CD4-positive, alpha-beta T cell (primary cell): ENCODE data around the gene MPPED1. TPM values are rescaled to one million over a fixed set of nuclear protein-coding genes. Genes with fewer than 3 reads are reported as not detected.

Source experiments
- ATAC-seq: fragments of 200-7000 bp; cut with Tn5 transposase; one replicate; pipeline ENCODE4 v1.10.0; 2022; ENCODE audit warnings: mild to moderate bottlenecking; ENCODE audit not compliant: poor library complexity
- CTCF ChIA-PET: fragments of 350-600 bp; sonication (Branson Sonifier 250); formaldehyde crosslinking; loops from one replicate; lab custom pipeline; 2021; ENCODE audit warnings: antibody characterized with exemption, inconsistent platforms; lab: Charles Lee
- POLR2A ChIA-PET: fragments of 350-600 bp; sonication (Branson Sonifier 250); formaldehyde crosslinking; loops from one replicate; lab custom pipeline; 2021; ENCODE audit warnings: antibody characterized with exemption, inconsistent platforms; lab: Charles Lee
- DNase-seq, 14 experiments: peaks; one replicate each; pipeline ENCODE4 v3.0.0-alpha.2; 2013 to 2020; ENCODE audit warnings: mixed read lengths in 2 of 14
- H3K27ac ChIP-seq, 2 donors: one replicate each; pipeline versions ENCODE4 v1.5.1 to v1.7.0; 2013; ENCODE audit warnings: low read length in 2 of 2, low read depth in 1 of 2, mild to moderate bottlenecking in 1 of 2
- H3K27me3 ChIP-seq, 2 experiments: 1 replicate in 1 of 2; 2 replicates in 1 of 2; pipeline versions ENCODE4 v1.6.1 to v1.7.0; 2013; ENCODE audit warnings: low read length in 2 of 2, control low read depth in 1 of 2, mild to moderate bottlenecking in 1 of 2, moderate library complexity in 1 of 2; ENCODE audit not compliant: insufficient read depth in 2 of 2, control insufficient read depth in 1 of 2
- H3K36me3 ChIP-seq: one replicate; pipeline ENCODE4 v1.6.1; 2013; ENCODE audit warnings: low read length, control low read depth; ENCODE audit not compliant: insufficient read depth
- H3K4me1 ChIP-seq: one replicate; pipeline ENCODE4 v1.6.1; 2013; ENCODE audit warnings: low read length, control low read depth; ENCODE audit not compliant: insufficient read depth
- H3K4me3 ChIP-seq: one replicate; pipeline ENCODE4 v1.5.1; 2013; ENCODE audit warnings: mild to moderate bottlenecking, low read length, moderate library complexity
- H3K9me3 ChIP-seq, 2 experiments: 1 replicate in 1 of 2; 2 replicates in 1 of 2; pipeline versions ENCODE4 v1.6.1 to v1.7.0; 2013; ENCODE audit warnings: low read length in 2 of 2, mild to moderate bottlenecking in 2 of 2, control low read depth in 1 of 2, moderate library complexity in 1 of 2; ENCODE audit not compliant: control insufficient read depth in 1 of 2, insufficient read depth in 1 of 2
- H3K27ac Mint-ChIP-seq: one replicate; pipeline ENCODE4 v1.8.0; 2020; ENCODE audit warnings: mixed read lengths
- H3K27me3 Mint-ChIP-seq: one replicate; pipeline ENCODE4 v1.8.0; 2021; ENCODE audit warnings: mixed read lengths
- H3K36me3 Mint-ChIP-seq: one replicate; pipeline ENCODE4 v1.8.0; 2021; ENCODE audit warnings: low read depth, mixed read lengths
- H3K4me1 Mint-ChIP-seq: one replicate; pipeline ENCODE4 v1.8.0; 2021; ENCODE audit warnings: low read depth, mixed read lengths
- H3K4me3 Mint-ChIP-seq: one replicate; pipeline ENCODE4 v1.8.0; 2020; ENCODE audit warnings: mild to moderate bottlenecking, mixed read lengths
- H3K9me3 Mint-ChIP-seq: one replicate; pipeline ENCODE4 v1.8.0; 2020; ENCODE audit warnings: mixed read lengths
- CTCF ChIP-seq: fragments of 200-600 bp; IDR thresholded peaks from one replicate; pipeline ENCODE4 v1.8.0; 2022; ENCODE audit warnings: antibody characterized with exemption, mild to moderate bottlenecking
- intact Hi-C, 2 experiments: fragments of 100-400 bp; cut with DNase I in 1 of 2; cut with micrococcal nuclease in 1 of 2; formaldehyde crosslinking; loops; one replicate each; pipeline versions ENCODE4 v1.15.1 to v1.9.0; 2023 to 2025; cut with DNase I, micrococcal nuclease
- total RNA-seq, 174 experiments: library from RNA in 2 of 174; stranded (reverse) in 2 of 174; gene quantifications; one replicate each; pipeline ENCODE4 v1.2.3 and lab custom pipeline; 2021 to 2026

MPPED1 gene
- total RNA-seq, 2 experiments from 2014 or later = not detected

GRCh38 chr22:43421914-43422615 lies 10.3 kb downstream of the MPPED1 start:
- Mint-ChIP-seq H3K27me3 (peaks cover 15% of the 10 kb centered on the region), H3K4me1 (no peaks in the 10 kb centered on the region), H3K9me3 (no peaks in the 10 kb centered on the region), H3K4me3 (no peak overlapping the region), H3K27ac (no peak overlapping the region), H3K36me3 (no peaks in the 10 kb centered on the region)
- TF ChIP-seq CTCF = no peak
- intact Hi-C loops = no loop called here
- H3K36me3 ChIP-seq = no peaks in the 10 kb centered on the region
- POLR2A ChIA-PET = no interaction called here
- CTCF ChIA-PET = no interaction called here
- H3K4me1 ChIP-seq = no peaks in the 10 kb centered on the region
- ATAC-seq (no peak), DNase-seq (no peak)
- H3K27me3 ChIP-seq = no peaks in the 10 kb centered on the region
- peaks cover 0 to 8% of the 10 kb centered on the region in 2 experiments for H3K9me3 ChIP-seq
- H3K4me3 ChIP-seq = no peak overlapping the region
- H3K27ac ChIP-seq = no peak overlapping the region

DNA sequence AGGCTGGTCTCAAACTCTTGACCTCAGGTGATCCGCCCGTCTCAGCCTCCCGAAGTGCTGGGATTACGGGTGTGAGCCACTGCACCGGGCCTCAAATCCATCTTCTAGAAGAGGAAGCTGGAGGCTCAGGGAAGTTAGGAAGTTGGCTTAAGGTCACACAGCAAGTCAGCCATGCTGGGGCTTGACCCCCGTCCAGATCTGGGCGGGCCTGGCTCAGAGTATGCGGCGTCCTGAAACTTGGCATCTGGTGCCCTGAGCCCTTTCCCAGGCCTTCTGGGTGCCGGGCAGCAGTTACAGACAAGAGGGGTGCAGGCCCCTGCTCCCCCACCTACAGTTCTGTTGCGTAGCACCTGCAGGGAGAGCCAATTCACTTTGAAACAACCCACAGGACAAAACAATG lies 11.2 kb downstream of the MPPED1 start:
- H3K27ac Mint-ChIP-seq = no peak overlapping the region
- no peak overlapping the region for H3K4me3 Mint-ChIP-seq
- H3K27ac ChIP-seq = no peak overlapping the region
- no peaks in the 10 kb centered on the region for H3K4me1 Mint-ChIP-seq
- H3K4me1 ChIP-seq = no peaks in the 10 kb centered on the region
- ChIA-PET CTCF (no interaction called here), POLR2A (no interaction called here)
- TF ChIP-seq CTCF = no peak
- no peaks in the 10 kb centered on the region for H3K27me3 ChIP-seq
- no peak for DNase-seq
- peaks cover 0 to 8% of the 10 kb centered on the region in 2 experiments for H3K9me3 ChIP-seq
- peaks cover 15% of the 10 kb centered on the region for H3K27me3 Mint-ChIP-seq
- no peaks in the 10 kb centered on the region for H3K36me3 ChIP-seq
- H3K9me3 Mint-ChIP-seq = no peaks in the 10 kb centered on the region
- no peak overlapping the region for H3K4me3 ChIP-seq
- H3K36me3 Mint-ChIP-seq = no peaks in the 10 kb centered on the region
- ATAC-seq = no peak
- intact Hi-C loops = no loop called here

DNA sequence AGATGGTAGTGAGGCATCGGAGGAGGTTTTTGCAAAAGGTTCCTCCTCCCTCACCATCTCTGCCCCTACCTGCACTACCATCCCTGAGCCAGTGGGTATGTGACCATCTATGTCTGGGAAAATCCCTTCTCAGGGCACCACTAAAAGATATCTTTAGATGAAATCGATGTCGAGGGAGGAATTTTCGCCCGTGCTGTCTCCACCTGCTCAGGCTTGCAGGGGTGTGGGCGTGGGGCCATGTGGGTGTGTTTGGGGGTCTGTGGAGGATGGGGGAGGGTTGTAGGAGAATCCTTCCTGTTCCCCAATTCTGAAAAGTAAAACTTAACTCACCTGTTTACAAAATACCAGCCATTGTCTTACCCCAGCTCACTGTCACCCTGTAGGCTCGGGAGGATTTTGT lies 12.4 kb downstream of the MPPED1 start:
- CTCF ChIA-PET = no interaction called here
- POLR2A ChIA-PET = no interaction called here
- no peak overlapping the region for H3K27ac ChIP-seq
- Mint-ChIP-seq H3K9me3 (no peaks in the 10 kb centered on the region), H3K36me3 (no peaks in the 10 kb centered on the region), H3K4me1 (no peaks in the 10 kb centered on the region), H3K27me3 (peaks cover 16% of the 10 kb centered on the region), H3K4me3 (no peak overlapping the region), H3K27ac (no peak overlapping the region)
- no peaks in the 10 kb centered on the region for H3K36me3 ChIP-seq
- DNase-seq (no peak), ATAC-seq (no peak)
- intact Hi-C loops = no loop called here
- peaks cover 0 to 3% of the 10 kb centered on the region in 2 experiments for H3K27me3 ChIP-seq
- H3K4me1 ChIP-seq = no peaks in the 10 kb centered on the region
- no peak for TF ChIP-seq CTCF
- no peak overlapping the region for H3K4me3 ChIP-seq
- peaks cover 0 to 8% of the 10 kb centered on the region in 2 experiments for H3K9me3 ChIP-seq
